ENCODE results near the gene FBXW8.

GRCh38 chr12:116945886-116946550, 35.3 kb downstream of the FBXW8 start:
- TF ChIP-seq, protein P1, sequence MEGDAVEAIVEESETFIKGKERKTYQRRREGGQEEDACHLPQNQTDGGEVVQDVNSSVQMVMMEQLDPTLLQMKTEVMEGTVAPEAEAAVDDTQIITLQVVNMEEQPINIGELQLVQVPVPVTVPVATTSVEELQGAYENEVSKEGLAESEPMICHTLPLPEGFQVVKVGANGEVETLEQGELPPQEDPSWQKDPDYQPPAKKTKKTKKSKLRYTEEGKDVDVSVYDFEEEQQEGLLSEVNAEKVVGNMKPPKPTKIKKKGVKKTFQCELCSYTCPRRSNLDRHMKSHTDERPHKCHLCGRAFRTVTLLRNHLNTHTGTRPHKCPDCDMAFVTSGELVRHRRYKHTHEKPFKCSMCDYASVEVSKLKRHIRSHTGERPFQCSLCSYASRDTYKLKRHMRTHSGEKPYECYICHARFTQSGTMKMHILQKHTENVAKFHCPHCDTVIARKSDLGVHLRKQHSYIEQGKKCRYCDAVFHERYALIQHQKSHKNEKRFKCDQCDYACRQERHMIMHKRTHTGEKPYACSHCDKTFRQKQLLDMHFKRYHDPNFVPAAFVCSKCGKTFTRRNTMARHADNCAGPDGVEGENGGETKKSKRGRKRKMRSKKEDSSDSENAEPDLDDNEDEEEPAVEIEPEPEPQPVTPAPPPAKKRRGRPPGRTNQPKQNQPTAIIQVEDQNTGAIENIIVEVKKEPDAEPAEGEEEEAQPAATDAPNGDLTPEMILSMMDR (IDR thresholded peaks at IDR 0.05; ENCODE audit: low read depth, low read length, missing input control): no peak
- TF ChIP-seq, protein P2, sequence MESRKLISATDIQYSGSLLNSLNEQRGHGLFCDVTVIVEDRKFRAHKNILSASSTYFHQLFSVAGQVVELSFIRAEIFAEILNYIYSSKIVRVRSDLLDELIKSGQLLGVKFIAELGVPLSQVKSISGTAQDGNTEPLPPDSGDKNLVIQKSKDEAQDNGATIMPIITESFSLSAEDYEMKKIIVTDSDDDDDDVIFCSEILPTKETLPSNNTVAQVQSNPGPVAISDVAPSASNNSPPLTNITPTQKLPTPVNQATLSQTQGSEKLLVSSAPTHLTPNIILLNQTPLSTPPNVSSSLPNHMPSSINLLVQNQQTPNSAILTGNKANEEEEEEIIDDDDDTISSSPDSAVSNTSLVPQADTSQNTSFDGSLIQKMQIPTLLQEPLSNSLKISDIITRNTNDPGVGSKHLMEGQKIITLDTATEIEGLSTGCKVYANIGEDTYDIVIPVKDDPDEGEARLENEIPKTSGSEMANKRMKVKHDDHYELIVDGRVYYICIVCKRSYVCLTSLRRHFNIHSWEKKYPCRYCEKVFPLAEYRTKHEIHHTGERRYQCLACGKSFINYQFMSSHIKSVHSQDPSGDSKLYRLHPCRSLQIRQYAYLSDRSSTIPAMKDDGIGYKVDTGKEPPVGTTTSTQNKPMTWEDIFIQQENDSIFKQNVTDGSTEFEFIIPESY (IDR thresholded peaks at IDR 0.05): no peak
- TF ChIP-seq MAX (IDR thresholded peaks at IDR 0.05) (no peak), HNF4A (conservative IDR thresholded peaks at IDR 0.05) (no peak), TAF1 (conservative IDR thresholded peaks at IDR 0.05) (no peak), REST (IDR thresholded peaks at IDR 0.05) (no peak), RAD21 (IDR thresholded peaks at IDR 0.05) (no peak), SP1 (IDR thresholded peaks at IDR 0.05) (no peak), GABPA (IDR thresholded peaks at IDR 0.05 in 1 of 2, conservative IDR thresholded peaks at IDR 0.05 in 1 of 2) (no peak), RXRA (IDR thresholded peaks at IDR 0.05) (no peak), JUND (IDR thresholded peaks at IDR 0.05) (no peak), NR2F2 (IDR thresholded peaks at IDR 0.05) (no peak), FOXA1 (IDR thresholded peaks at IDR 0.05) (no peak)

Measured in liver (tissue), 3 donors.